Measurements from ENCODE around the gene MMD2.

GRCh38 chr7:4957847-4958476, 1.0 kb downstream of the MMD2 start:
- TF ChIP-seq CTCF (IDR thresholded peaks at IDR 0.05), result no peak
- no peak for TF ChIP-seq POLR2A (IDR thresholded peaks at IDR 0.05)
